ENCODE results near the gene HDAC5.
A peak's percentile ranks its signal among the peaks of the same experiment; 100 is the strongest.
"Not testable (repeated sequence)": the region's sequence is repeated elsewhere in the genome, so short reads cannot be mapped to it uniquely, and the experiment has no call there.

The HDAC5 gene

GRCh38 chr17:44111777-44112176 lies 11.7 kb downstream of the HDAC5 start:
- DNase-seq (ENCODE audit: low spot score) = no peak

DNA sequence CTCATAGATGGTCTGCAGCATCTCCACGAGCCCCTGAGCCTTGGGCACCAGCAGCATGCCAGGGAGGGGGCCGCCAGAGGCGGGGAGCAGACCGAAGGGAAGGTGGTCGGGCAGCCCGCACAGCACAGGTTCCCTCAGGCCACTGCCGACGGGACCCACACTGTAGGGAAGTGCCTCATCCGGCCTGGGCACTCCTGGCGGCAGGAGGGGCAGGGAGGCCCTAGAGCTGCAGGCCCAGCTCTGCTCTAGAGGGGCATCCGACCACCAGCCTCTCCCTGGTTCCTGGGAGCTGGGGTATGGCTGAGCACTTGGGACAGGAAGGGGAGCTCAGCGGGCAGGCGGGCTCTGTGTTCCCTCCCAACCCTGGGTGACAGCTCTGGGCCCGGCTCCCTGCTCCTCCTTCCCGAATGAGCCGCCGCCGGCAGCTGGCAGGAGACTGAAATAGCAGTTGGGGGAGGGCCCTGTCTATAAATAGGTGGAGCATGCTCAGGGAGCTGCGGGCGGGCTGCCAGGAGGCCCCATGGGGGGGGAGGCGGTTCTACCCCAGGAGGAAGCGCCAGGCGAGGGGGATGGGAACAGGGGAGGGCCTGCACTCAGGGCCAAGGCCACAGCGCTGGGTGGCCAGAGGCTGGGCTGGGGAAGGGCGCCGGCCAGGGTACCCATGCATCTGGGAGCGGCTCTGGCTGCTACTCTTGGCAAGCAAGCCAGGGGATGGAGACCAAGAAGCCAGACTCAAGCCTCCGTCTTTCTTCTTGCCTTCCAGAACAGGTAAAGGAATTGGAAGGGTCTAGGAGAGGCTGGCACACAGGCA lies 12.4 kb downstream of the HDAC5 start:
- peak; percentile 92 for DNase-seq (ENCODE audit: low spot score)

DNA sequence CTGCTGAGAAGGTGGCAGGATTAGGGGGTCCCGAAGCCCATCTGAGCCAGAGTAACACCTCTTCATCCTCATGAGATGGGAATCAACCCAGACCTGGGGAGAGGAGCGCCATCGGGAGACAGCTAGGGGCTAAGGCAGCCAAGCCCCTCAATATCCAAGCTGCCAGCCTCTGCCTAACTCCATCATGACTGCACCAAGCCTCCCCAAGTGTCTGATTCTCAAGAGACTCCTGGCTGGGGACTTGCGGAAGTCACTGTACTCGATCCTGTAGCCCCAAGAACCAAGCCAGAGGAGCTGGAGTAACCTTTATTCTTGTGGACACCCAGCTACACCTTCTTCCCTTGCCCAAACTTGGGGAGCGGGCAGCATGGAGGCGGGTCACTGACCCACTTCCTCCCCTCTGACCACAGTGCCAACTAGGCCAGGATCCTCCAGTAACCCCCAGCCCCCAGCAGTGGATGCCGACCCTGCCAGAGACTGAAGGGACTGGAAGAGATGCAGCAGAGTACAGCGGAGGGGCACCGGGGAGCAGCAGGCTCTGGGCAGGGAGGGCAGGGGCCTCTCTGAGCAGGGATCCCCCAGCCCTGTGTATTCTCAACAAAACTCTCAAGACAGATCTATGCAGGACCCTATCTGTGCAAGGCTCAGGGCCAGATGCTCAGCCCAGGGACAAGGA lies 13.3 kb downstream of the HDAC5 start:
- DNase-seq (ENCODE audit: low spot score) = no peak

DNA sequence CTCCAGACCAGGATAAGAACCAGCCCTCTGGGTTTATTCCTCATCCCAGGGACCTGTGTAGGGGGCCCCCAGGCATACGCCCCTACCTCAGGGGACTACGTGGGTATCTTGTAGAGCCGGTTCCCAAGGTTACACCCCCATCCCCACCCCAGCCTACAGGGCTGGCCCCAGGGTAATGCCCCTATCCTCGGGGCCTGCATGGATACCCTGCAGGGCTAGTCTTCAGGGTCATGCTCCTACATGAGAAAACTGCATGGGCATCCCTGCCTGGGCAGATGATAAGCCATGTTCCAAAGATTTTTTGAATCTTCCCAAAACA lies 14.2 kb downstream of the HDAC5 start:
- no peak for DNase-seq (ENCODE audit: low spot score)

DNA sequence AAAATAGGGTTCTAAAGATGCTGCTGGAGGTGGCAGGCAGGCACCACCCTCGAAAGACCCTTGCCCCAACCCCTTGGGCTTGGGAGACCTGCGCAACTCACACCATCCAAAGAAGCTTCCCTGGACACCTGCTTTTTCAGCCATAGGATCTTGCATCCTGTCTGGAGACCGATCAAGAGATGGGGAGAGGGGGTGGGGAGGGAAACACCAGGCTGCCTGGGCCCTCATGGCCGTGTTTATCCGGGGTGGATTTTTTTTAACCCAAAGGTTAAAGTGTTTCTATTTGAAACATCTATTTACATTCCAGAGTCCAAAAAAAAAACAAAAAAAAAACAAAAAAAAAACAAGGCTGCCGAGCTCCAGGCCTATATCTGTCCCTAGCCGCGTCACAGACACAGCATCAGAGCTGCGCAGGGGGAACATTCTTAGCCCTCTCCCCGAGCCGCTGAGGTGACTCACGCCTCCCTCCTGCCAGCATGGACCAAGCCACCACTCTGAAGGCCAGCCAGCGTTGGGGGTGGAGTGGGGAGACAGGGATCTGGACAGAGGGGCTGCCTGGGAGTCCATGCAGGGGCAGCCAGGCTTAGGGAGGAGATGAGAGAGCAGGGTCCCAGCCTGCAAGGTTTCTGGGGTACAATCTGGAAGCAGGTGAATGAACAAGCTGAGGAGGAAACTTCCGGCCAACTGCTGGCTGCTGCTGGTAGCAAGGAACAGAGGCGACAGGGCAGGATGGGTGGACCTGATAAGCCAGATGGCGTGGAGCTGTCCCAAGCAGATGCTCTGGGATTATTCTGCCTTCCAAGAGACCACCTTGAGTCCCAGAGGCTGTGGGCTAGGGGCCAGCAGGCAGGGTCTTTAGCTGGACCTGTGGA lies 14.8 kb downstream of the HDAC5 start:
- no peak for DNase-seq (ENCODE audit: low spot score)

- DNase-seq (ENCODE audit: low spot score) = no peak
Observed at GRCh38 chr17:44106801-44107200, 16.6 kb downstream of the HDAC5 start.

DNA sequence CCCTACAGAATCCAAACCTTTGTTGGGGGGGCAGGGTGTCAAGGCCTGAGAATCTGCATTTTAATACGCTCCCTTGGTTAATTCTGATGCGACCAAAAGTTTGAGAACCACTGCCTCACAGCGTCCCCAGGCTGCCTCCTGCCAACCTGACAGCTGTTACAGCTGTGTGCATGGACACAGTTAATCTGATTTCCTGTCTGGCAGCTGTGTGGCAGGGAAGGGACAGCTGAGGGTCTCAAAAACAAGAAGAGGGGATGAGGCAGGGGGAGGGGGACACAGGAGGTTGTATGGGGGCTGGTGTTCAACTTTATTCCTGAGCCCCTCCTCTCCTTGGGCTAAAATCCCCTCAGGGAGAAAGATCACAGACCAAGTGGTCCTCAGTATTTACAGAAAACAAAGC lies 17.5 kb downstream of the HDAC5 start:
- DNase-seq (ENCODE audit: low spot score) = no peak

GRCh38 chr17:44105483-44105882 lies 18.0 kb downstream of the HDAC5 start:
- DNase-seq (ENCODE audit: low spot score) = no peak

- no peak for DNase-seq (ENCODE audit: low spot score)
Observed at GRCh38 chr17:44102849-44103622, 20.4 kb downstream of the HDAC5 start.

DNA sequence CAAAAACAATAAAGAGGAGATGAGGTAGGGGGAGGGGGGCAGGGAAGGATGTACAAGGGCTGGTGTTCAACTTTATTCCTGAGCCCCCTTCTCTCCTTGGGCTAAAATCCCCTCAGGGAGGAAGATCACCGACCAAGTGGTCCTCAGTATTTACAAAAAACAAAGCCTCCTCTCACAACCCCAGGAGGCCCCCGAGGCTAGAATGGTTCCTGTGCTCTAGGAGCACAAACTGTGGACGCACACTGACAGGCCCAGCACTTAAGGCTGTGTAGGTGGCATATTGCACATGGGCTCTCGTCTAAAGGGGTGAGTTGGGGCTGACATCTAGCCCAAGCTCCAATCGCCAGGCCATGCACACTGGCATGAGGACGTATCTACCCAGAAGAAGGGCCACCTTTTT lies 21.6 kb downstream of the HDAC5 start:
- not testable (repeated sequence) for DNase-seq (ENCODE audit: low spot score)

GRCh38 chr17:44097110-44097958 lies 26.1 kb downstream of the HDAC5 start:
- DNase-seq (ENCODE audit: low spot score) = no peak

- peak; percentile 76 for DNase-seq (ENCODE audit: low spot score)
Observed at GRCh38 chr17:44095647-44096496, 27.6 kb downstream of the HDAC5 start.

- no peak for DNase-seq (ENCODE audit: low spot score)
Observed at GRCh38 chr17:44095388-44095646, 28.1 kb downstream of the HDAC5 start.

DNA sequence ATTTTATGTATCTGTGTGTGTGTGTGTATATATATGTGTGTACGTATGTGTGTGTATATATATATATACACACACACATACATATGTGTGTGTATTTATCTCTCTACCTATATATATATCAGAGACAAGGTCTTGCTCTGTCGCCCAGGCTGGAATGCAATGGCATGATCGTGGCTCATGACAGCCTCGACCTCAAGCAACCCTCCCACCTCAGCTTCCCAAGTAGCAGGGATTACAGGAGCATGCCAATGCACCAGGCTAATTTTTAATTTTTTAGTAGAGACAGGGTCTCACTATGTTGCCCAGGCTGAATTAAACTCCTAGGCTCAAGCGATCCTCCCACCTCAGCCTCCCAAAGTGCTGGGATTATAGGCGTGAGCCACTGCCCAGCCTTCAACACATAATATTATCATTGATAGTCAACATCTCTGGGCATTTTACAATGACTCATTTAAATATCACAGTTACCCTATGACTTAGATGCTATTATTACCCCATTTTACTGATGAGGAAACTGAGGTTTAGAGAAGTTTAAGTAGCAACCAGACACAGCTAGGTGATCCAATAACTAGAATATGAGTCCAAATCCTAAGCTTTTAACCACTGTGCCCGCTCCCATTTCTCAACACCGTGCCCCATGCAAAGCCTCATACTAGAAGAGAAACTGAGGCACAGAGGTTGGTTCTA lies 28.6 kb downstream of the HDAC5 start:
- no peak for DNase-seq (ENCODE audit: low spot score)

GRCh38 chr17:44093231-44093900 lies 30.1 kb downstream of the HDAC5 start:
- DNase-seq (ENCODE audit: low spot score) = no peak

GRCh38 chr17:44092051-44092450 lies 31.4 kb downstream of the HDAC5 start:
- no peak for DNase-seq (ENCODE audit: low spot score)

DNA sequence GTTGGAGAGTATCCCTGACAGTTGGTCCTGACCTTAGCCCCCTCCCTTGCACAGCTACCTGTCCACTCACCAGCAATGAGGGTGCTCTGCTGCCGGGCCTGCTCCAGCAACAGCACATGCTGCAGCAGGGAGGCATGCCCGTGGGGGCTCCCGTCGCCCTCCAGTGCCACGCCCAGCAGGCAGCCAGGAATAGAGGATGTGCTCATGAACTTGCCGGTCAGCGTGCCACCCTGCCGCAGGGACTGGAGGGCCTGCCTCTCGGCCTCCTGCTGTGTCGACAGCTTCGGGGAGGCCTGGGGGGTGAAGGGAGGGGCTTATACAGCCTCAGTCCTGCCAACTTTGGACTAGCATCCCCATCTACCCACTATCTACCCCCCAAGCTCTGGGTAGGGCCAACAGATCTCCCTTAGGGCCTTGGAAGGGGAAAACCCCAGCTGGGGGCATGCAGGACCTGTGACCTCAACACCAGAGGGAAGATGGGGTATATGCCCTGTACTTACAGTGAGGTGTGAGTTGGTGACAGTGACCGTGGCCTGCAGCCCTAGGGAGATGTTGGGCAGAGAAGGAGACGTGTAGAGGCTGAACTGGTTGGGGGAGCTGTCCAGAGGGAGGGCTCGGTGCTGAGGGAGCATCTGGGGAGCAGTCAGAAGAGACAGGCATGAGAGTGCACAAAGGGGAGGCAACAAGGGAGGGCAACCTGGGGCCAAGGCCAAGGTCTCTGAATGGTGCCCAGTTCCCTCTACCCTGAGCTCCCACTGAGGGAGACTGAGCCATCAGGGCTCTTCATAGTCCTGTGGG lies 32.0 kb downstream of the HDAC5 start:
- DNase-seq (ENCODE audit: low spot score) = no peak

DNA sequence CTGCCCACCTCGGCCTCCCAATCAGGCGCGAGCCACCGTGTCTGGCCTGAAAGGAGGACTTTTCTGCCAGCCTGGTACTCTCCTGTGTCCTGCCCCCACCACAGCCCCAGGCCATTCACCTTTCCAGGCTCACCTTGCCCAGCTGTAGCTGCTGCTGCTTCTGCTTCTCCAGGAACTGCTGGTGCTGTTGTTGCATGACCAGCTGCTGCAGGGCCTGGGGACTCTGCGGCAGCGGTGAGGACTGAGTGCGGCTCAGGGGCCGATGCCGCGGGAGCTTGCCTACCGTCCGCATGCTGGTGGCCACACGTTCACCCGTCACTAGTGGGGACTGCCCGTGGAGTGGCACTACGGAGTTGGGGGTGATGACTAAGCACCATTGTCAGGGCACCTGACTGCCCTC lies 35.2 kb downstream of the HDAC5 start:
- DNase-seq (ENCODE audit: low spot score) = no peak

All from SK-N-DZ (cell line).